Measurements from ENCODE around the gene CHM. TPM values are rescaled to one million over a fixed set of nuclear protein-coding genes. Genes with fewer than 3 reads are reported as not detected.
A peak's percentile ranks its signal among the peaks of the same experiment; 100 is the strongest.
"Not testable (repeated sequence)": the region's sequence is repeated elsewhere in the genome, so short reads cannot be mapped to it uniquely, and the experiment has no call there.

CHM gene
- total RNA-seq, 1 experiment from 2014 or later = 18.1 TPM

GRCh38 chrX:86013792-86014191 is 33.6 kb downstream of the CHM start:
- H3K4me3 Mint-ChIP-seq = peak overlapping the region; percentile 41
- CTCF ChIA-PET = no interaction called here
- POLR2A ChIA-PET = no interaction called here

GRCh38 chrX:86012188-86012587 is 35.2 kb downstream of the CHM start:
- ChIA-PET POLR2A (no interaction called here), CTCF (no interaction called here)
- TF ChIP-seq ZMAT4 (CRISPR knock-in tag; IDR thresholded peaks at IDR 0.05) (no peak), AR (CRISPR knock-in tag; IDR thresholded peaks at IDR 0.05) (no peak), SOX15 (CRISPR knock-in tag; IDR thresholded peaks at IDR 0.05) (no peak), NR1H2 (CRISPR knock-in tag; IDR thresholded peaks at IDR 0.05) (no peak), GRHL2 (CRISPR knock-in tag; IDR thresholded peaks at IDR 0.05; ENCODE audit: insufficient replicate concordance, severe bottlenecking) (no peak)
- ATAC-seq = no peak
- no peak overlapping the region for H3K4me3 Mint-ChIP-seq
- peaks cover 58% of the 10 kb centered on the region for H3K4me1 Mint-ChIP-seq
- H3K27ac Mint-ChIP-seq = peak overlapping the region; percentile 86
- no peak for DNase-seq (ENCODE audit: low spot score)
- H3K36me3 Mint-ChIP-seq = peaks cover 14% of the 10 kb centered on the region
- H3K27me3 Mint-ChIP-seq (ENCODE audit: low read depth) = no peaks in the 10 kb centered on the region
- H3K9me3 Mint-ChIP-seq = peaks cover 7% of the 10 kb centered on the region; the same call in 1 of the 2 replicates

More at GRCh38 chrX:86013792-86014191, 33.6 kb downstream of the CHM start:
- no peak for TF ChIP-seq ZNF232 (CRISPR knock-in tag; IDR thresholded peaks at IDR 0.05)
- TF ChIP-seq NR2C2 (CRISPR knock-in tag; IDR thresholded peaks at IDR 0.05) = no peak
- no peak for TF ChIP-seq ZNF263 (CRISPR knock-in tag; IDR thresholded peaks at IDR 0.05; ENCODE audit: low read depth)
- TF ChIP-seq TEAD4 (CRISPR knock-in tag; IDR thresholded peaks at IDR 0.05) = no peak
- no peak for TF ChIP-seq MYBL2 (CRISPR knock-in tag; IDR thresholded peaks at IDR 0.05)
- 0 out of 2 replicates have a peak, but pooled peaks cover 8% of the 10 kb centered on the region for H3K9me3 Mint-ChIP-seq
- no peak for DNase-seq (ENCODE audit: low spot score)
- no peaks in the 10 kb centered on the region for H3K27me3 Mint-ChIP-seq (ENCODE audit: low read depth)
- H3K4me1 Mint-ChIP-seq = peaks cover 62% of the 10 kb centered on the region
- peaks cover 13% of the 10 kb centered on the region for H3K36me3 Mint-ChIP-seq
- H3K27ac Mint-ChIP-seq = peak overlapping the region; percentile 97
- no peak for ATAC-seq

DNA sequence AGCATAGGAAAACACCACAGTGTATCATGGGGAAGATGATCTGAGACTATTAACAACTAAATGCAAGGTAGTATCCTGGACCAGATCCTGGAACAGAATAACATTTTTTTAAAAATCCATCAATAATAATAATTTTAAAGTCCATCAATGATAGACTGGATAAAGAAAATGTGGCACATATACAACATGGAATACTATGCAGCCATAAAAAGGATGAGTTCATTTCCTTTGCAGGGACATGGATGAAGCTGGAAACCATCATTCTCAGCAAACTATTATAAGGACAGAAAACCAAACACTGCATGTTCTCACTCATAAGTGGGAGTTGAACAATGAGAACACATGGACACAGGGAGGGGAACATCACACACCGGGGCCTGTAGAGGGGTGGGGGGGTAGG is 37.6 kb downstream of the CHM start:
- H3K4me3 Mint-ChIP-seq; ATAC-seq; DNase-seq (ENCODE audit: low spot score); POLR2A ChIA-PET; H3K27me3 Mint-ChIP-seq (ENCODE audit: low read depth); CTCF ChIA-PET; H3K27ac Mint-ChIP-seq; H3K9me3 Mint-ChIP-seq: not testable (repeated sequence)
- Mint-ChIP-seq H3K36me3 (peaks cover 19% of the 10 kb centered on the region), H3K4me1 (peaks cover 47% of the 10 kb centered on the region)

DNA sequence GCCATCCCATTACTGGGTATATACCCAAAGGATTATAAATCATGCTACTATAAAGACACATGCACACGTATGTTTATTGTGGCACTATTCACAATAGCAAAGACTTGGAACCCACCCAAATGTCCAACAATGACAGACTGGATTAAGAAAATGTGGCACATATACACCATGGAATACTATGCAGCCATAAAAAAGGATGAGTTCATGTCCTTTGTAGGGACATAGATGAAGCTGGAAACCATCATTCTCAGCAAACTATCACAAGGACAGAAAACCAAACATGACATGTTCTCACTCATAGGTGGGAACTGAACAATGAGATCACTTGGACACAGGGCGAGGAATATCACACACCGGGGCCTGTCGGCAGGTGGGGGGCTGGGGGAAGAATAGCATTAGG is 39.5 kb downstream of the CHM start:
- H3K27ac Mint-ChIP-seq, CTCF ChIA-PET, H3K4me3 Mint-ChIP-seq: not testable (repeated sequence)

GRCh38 chrX:86002076-86002896 is 45.1 kb downstream of the CHM start:
- CTCF ChIA-PET = interaction anchor here (0.7 to 1.2 kb wide), 2 partner anchors 7 to 28 kb away, joined by 3 to 4 read pairs; no protein-coding TSS in a partner anchor
- POLR2A ChIA-PET = no interaction called here
- Mint-ChIP-seq H3K4me1 (peaks cover 58% of the 10 kb centered on the region), H3K27me3 (ENCODE audit: low read depth) (no peaks in the 10 kb centered on the region), H3K9me3 (peaks cover 6% of the 10 kb centered on the region; the same call in 1 of the 2 replicates), H3K27ac (peak overlapping the region; percentile 96), H3K36me3 (peaks cover 9% of the 10 kb centered on the region), H3K4me3 (peak overlapping the region; percentile 39)
- TF ChIP-seq NFYB (CRISPR knock-in tag; conservative IDR thresholded peaks at IDR 0.05; ENCODE audit: low read depth) (no peak), AR (CRISPR knock-in tag; IDR thresholded peaks at IDR 0.05) (0 out of 2 replicates have a peak, but pooled peaks have one; percentile 16), ELF4 (CRISPR knock-in tag; IDR thresholded peaks at IDR 0.05; ENCODE audit: low read depth) (no peak), FOXK1 (CRISPR knock-in tag; IDR thresholded peaks at IDR 0.05) (peak; percentile 67; the same call in 1 of the 2 replicates)
- TF ChIP-seq, protein P1, sequence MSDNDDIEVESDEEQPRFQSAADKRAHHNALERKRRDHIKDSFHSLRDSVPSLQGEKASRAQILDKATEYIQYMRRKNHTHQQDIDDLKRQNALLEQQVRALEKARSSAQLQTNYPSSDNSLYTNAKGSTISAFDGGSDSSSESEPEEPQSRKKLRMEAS (CRISPR knock-in tag; IDR thresholded peaks at IDR 0.05) = peak; percentile 20; the same call in 1 of the 2 replicates
- ATAC-seq = peak; percentile 97
- DNase-seq (ENCODE audit: low spot score) = peak; percentile 76

More for the DNA sequence above, 39.5 kb downstream of the CHM start:
- ATAC-seq; H3K9me3 Mint-ChIP-seq; H3K27me3 Mint-ChIP-seq (ENCODE audit: low read depth); POLR2A ChIA-PET; DNase-seq (ENCODE audit: low spot score): not testable (repeated sequence)
- H3K36me3 Mint-ChIP-seq = peaks cover 19% of the 10 kb centered on the region
- peaks cover 46% of the 10 kb centered on the region for H3K4me1 Mint-ChIP-seq

All from WTC11 (cell line).